Renal cortex interstitium (tissue), 11 donors: ENCODE results near the gene GPLD1. TPM values are rescaled to one million over a fixed set of nuclear protein-coding genes. Genes with fewer than 3 reads are reported as not detected.
A peak's percentile ranks its signal among the peaks of the same experiment; 100 is the strongest.
"Not testable (repeated sequence)": the region's sequence is repeated elsewhere in the genome, so short reads cannot be mapped to it uniquely, and the experiment has no call there.

ENCODE experiments used
- DNase-seq, 11 donors: peaks; one replicate each; pipeline ENCODE4 v3.0.0-alpha.2; 2013; ENCODE audit warnings: low read depth in 9 of 11, low spot score in 4 of 11; ENCODE audit errors: extremely low read depth in 1 of 11
- polyA plus RNA-seq, 3 donors: library from polyadenylated mRNA; unstranded; fragments of 120-200 nt; gene quantifications; one replicate each; pipeline ENCODE4 v1.2.1, GENCODE V29; 2013; ENCODE audit not compliant: insufficient read length in 3 of 3

GPLD1 gene
- polyA plus RNA-seq, 3 donors: 3.0 to 4.0 (median 3.7) TPM

GRCh38 chr6:24394780-24395437, 94.5 kb downstream of the GPLD1 start:
- DNase-seq: no peak

- no peak for DNase-seq
These were observed 95.2 kb downstream of the GPLD1 start for GRCh38 chr6:24394061-24394779.

- DNase-seq: no peak
These were observed 97.5 kb downstream of the GPLD1 start for GRCh38 chr6:24391756-24392405.

GRCh38 chr6:24391208-24391607, 98.2 kb downstream of the GPLD1 start:
- no peak for DNase-seq

GRCh38 chr6:24387818-24388217, 101.6 kb downstream of the GPLD1 start:
- no peak for DNase-seq

- no peak for DNase-seq
These were observed 103.7 kb downstream of the GPLD1 start for GRCh38 chr6:24385536-24386269.

GRCh38 chr6:24384369-24385130, 104.8 kb downstream of the GPLD1 start:
- DNase-seq: not testable (repeated sequence)

GRCh38 chr6:24382891-24383494, 106.4 kb downstream of the GPLD1 start:
- peak in 3 of 11 donors; percentile 34 to 57 (median 45) for DNase-seq

GRCh38 chr6:24382220-24382540, 107.2 kb downstream of the GPLD1 start:
- DNase-seq: no peak

- DNase-seq: no peak
These were observed 107.7 kb downstream of the GPLD1 start for GRCh38 chr6:24381476-24382219.

- DNase-seq: no peak
These were observed 110.8 kb downstream of the GPLD1 start for GRCh38 chr6:24378473-24379097.

Other genes starting within 250 kb of the GPLD1 start
- 100 to 1,000 TPM in 2 of 3 donors, 10 to 100 TPM in 1; 96.5 to 145 (median 119) TPM for gene DCDC2, start 131.5 kb downstream of the GPLD1 start, polyA plus RNA-seq
- gene MRS2, start 86.6 kb downstream of the GPLD1 start, polyA plus RNA-seq: 10 to 100 TPM; 42.4 to 45.7 (median 43.7) TPM
- gene ALDH5A1, start 5.4 kb upstream of the GPLD1 start, polyA plus RNA-seq: 10 to 100 TPM; 27.5 to 32.7 (median 30.6) TPM
- gene KIAA0319, start 156.6 kb upstream of the GPLD1 start, polyA plus RNA-seq: under 1 TPM; 0.30 to 0.36 (median 0.30) TPM
- gene TDP2, start 177.3 kb upstream of the GPLD1 start, polyA plus RNA-seq: 10 to 100 TPM; 61.0 to 71.8 (median 63.6) TPM
- gene ACOT13, start 177.5 kb upstream of the GPLD1 start, polyA plus RNA-seq: 10 to 100 TPM; 30.8 to 40.3 (median 37.1) TPM
- gene C6orf62, start 229.6 kb upstream of the GPLD1 start, polyA plus RNA-seq: 100 to 1,000 TPM; 127 to 143 (median 135) TPM